CD14-positive monocyte (primary cell): ENCODE measurements around the gene VARS1. TPM values are rescaled to one million over a fixed set of nuclear protein-coding genes. Genes with fewer than 3 reads are reported as not detected.

ENCODE experiments used
- DNase-seq, 3 donors: peaks; one replicate each; pipeline ENCODE4 v3.0.0-alpha.2; 2011 to 2022
- H2AFZ ChIP-seq: 2 replicates; pipeline ENCODE4 v1.6.0; 2012; ENCODE audit warnings: mild to moderate bottlenecking, low read depth, low read length, inconsistent platforms; ENCODE audit not compliant: insufficient read depth, poor library complexity, severe bottlenecking
- H3K27ac ChIP-seq, 2 donors: 1 replicate in 1 of 2; 2 replicates in 1 of 2; pipeline ENCODE4 v1.5.1; 2012 to 2013; ENCODE audit warnings: low read length in 2 of 2, control low read depth in 1 of 2, inconsistent platforms in 1 of 2, low read depth in 1 of 2, mild to moderate bottlenecking in 1 of 2
- H3K27me3 ChIP-seq, 2 donors: one replicate each; pipeline versions ENCODE4 v1.6.0 to v1.6.1; 2011 to 2013; ENCODE audit warnings: low read length in 2 of 2; ENCODE audit not compliant: control insufficient read depth in 2 of 2, insufficient read depth in 2 of 2
- H3K36me3 ChIP-seq, 2 donors: replicated peaks in 1 of 2; 1 replicate in 1 of 2; 2 replicates in 1 of 2; pipeline versions ENCODE4 v1.5.1 to v1.6.1; 2012 to 2013; ENCODE audit warnings: low read length in 2 of 2, control low read depth in 1 of 2, inconsistent platforms in 1 of 2, mild to moderate bottlenecking in 1 of 2; ENCODE audit not compliant: insufficient read depth in 2 of 2, control insufficient read depth in 1 of 2
- H3K4me1 ChIP-seq, 2 donors: 1 replicate in 1 of 2; 2 replicates in 1 of 2; pipeline versions ENCODE4 v1.5.1 to v1.6.1; 2012 to 2013; ENCODE audit warnings: low read length in 2 of 2, control low read depth in 1 of 2, inconsistent platforms in 1 of 2, mild to moderate bottlenecking in 1 of 2, moderate library complexity in 1 of 2; ENCODE audit not compliant: insufficient read depth in 2 of 2, control insufficient read depth in 1 of 2
- H3K4me2 ChIP-seq: replicated peaks from 2 replicates; pipeline ENCODE3; 2012; ENCODE audit warnings: low read length, moderate library complexity, mild to moderate bottlenecking; ENCODE audit not compliant: poor library complexity, severe bottlenecking; ENCODE audit errors: extremely low read depth
- H3K4me3 ChIP-seq, 3 experiments: fragments of 200-600 bp in 1 of 3; sonication (generic) in 1 of 3; replicated peaks in 1 of 3; 1 replicate in 2 of 3; 2 replicates in 1 of 3; pipeline ENCODE4 v1.5.1; 2011 to 2013; ENCODE audit warnings: low read length in 3 of 3, mild to moderate bottlenecking in 3 of 3, control low read depth in 2 of 3, low read depth in 2 of 3, inconsistent platforms in 1 of 3, moderate library complexity in 1 of 3
- H3K79me2 ChIP-seq: 2 replicates; pipeline ENCODE4 v1.6.0; 2012; ENCODE audit warnings: mild to moderate bottlenecking, control low read depth, inconsistent platforms, low read length, moderate library complexity; ENCODE audit not compliant: insufficient read depth
- H3K9ac ChIP-seq: 2 replicates; pipeline ENCODE4 v1.6.0; 2017; ENCODE audit warnings: low read length, mild to moderate bottlenecking; ENCODE audit not compliant: insufficient read depth, poor library complexity, severe bottlenecking
- H3K9me3 ChIP-seq, 2 donors: replicated peaks in 1 of 2; 1 replicate in 1 of 2; 2 replicates in 1 of 2; pipeline versions ENCODE4 v1.5.1 to v1.6.1; 2012 to 2013; ENCODE audit warnings: low read length in 2 of 2, control low read depth in 1 of 2; ENCODE audit not compliant: control insufficient read depth in 1 of 2, insufficient read depth in 1 of 2
- H4K20me1 ChIP-seq: 2 replicates; pipeline ENCODE4 v1.6.0; 2012; ENCODE audit warnings: mild to moderate bottlenecking, low read length, control low read depth, moderate library complexity; ENCODE audit not compliant: insufficient read depth
- H3K27ac Mint-ChIP-seq, 7 donors: one replicate each; pipeline ENCODE4 v1.8.0; 2020; ENCODE audit warnings: mild to moderate bottlenecking in 7 of 7, mixed read lengths in 7 of 7, moderate library complexity in 6 of 7, inconsistent platforms in 2 of 7
- H3K27me3 Mint-ChIP-seq, 3 donors: one replicate each; pipeline ENCODE4 v1.8.0; 2021 to 2022; ENCODE audit warnings: low read depth in 3 of 3, mild to moderate bottlenecking in 3 of 3, mixed read lengths in 3 of 3, moderate library complexity in 3 of 3, inconsistent platforms in 1 of 3
- H3K36me3 Mint-ChIP-seq, 2 donors: one replicate each; pipeline ENCODE4 v1.8.0; 2020; ENCODE audit warnings: mixed read lengths in 2 of 2, inconsistent platforms in 1 of 2, mild to moderate bottlenecking in 1 of 2
- H3K4me1 Mint-ChIP-seq: one replicate; pipeline ENCODE4 v1.8.0; 2020; ENCODE audit warnings: mild to moderate bottlenecking, mixed read lengths
- H3K4me3 Mint-ChIP-seq, 2 donors: one replicate each; pipeline ENCODE4 v1.8.0; 2020; ENCODE audit warnings: mild to moderate bottlenecking in 2 of 2, mixed read lengths in 2 of 2, moderate library complexity in 1 of 2
- H3K9me3 Mint-ChIP-seq, 7 donors: one replicate each; pipeline ENCODE4 v1.8.0; 2020 to 2022; ENCODE audit warnings: mixed read lengths in 7 of 7, mild to moderate bottlenecking in 6 of 7, moderate library complexity in 6 of 7, inconsistent platforms in 2 of 7
- WGBS: methylation state at CpG from one replicate; pipeline ENCODE4 v1.1.5; 2013; ENCODE audit warnings: missing lambda C conversion rate; ENCODE audit not compliant: insufficient coverage; 5-methylcytosine and 5-hydroxymethylcytosine counted together
- intact Hi-C, 2 donors: fragments of 100-400 bp; cut with micrococcal nuclease; formaldehyde crosslinking; loops; one replicate each; pipeline versions ENCODE4 v1.15.0 to v1.15.1; 2023
- polyA plus RNA-seq, 3 donors: library from polyadenylated mRNA; depleted of rRNA in 1 of 3; unstranded in 2 of 3; stranded (reverse) in 1 of 3; fragments of 300-500 nt in 2 of 3; fragments of >200 nt in 1 of 3; fragmentation: Illumina TruSeq in 2 of 3; gene quantifications; 1 replicate in 2 of 3; 2 replicates in 1 of 3; pipeline ENCODE4 v1.2.3, GENCODE V29; 2012 to 2021
- TF ChIP-seq, protein P1 (sequence below): fragments of 200-600 bp; IDR thresholded peaks from one replicate; pipeline ENCODE4 v1.8.0; 2022; ENCODE audit warnings: antibody characterized with exemption, mild to moderate bottlenecking

The VARS1 gene
- polyA plus RNA-seq, 3 donors, result 22.2 to 28.9 (median 27.3) TPM

DNA sequence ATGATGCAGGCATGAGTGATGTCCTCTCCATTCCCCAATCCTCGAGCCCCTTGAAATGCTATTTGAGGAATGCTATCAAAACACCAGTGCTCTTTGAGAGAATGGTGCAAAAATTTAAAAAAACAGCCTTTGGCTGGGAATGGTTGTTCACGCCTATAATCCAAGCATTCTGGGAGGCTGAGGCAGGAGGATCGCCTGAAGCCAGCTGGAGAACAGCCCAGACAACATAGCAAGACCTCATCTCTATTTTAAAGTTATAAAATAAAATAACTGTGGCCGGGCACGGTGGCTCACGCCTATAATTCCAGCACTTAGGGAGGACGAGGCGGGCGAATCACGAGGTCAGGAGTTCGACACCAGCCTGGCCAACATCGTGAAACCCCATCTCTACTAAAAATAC lies 4.2 kb upstream of the VARS1 start:
- intact Hi-C loops, result loop anchor here in 1 of 2 donors (10.0 kb wide), 1 partner anchor 65 kb away; the partner anchor contains the start of gene CLIC1
- Histone ChIP-seq H3K79me2 (peaks cover 21% of the 10 kb centered on the region), H3K27ac (no peak overlapping the region), H3K27me3 (no peaks in the 10 kb centered on the region), H3K4me2 (no peak overlapping the region), H3K9ac (no peak overlapping the region), H3K36me3 (peaks cover 0 to 13% of the 10 kb centered on the region in 2 donors), H3K4me1 (peaks cover 9 to 12% of the 10 kb centered on the region in 2 donors), H3K9me3 (no peaks in the 10 kb centered on the region), H3K4me3 (no peak overlapping the region), H2AFZ (no peak overlapping the region), H4K20me1 (no peaks in the 10 kb centered on the region)
- Mint-ChIP-seq H3K4me3 (no peak overlapping the region), H3K27me3 (peaks cover 0 to 4% (median 0%) of the 10 kb centered on the region in 3 donors), H3K4me1 (peaks cover 8% of the 10 kb centered on the region), H3K36me3 (peaks cover 10 to 28% of the 10 kb centered on the region in 2 donors), H3K9me3 (no peaks in the 10 kb centered on the region), H3K27ac (no peak overlapping the region)
- TF ChIP-seq, protein P1, sequence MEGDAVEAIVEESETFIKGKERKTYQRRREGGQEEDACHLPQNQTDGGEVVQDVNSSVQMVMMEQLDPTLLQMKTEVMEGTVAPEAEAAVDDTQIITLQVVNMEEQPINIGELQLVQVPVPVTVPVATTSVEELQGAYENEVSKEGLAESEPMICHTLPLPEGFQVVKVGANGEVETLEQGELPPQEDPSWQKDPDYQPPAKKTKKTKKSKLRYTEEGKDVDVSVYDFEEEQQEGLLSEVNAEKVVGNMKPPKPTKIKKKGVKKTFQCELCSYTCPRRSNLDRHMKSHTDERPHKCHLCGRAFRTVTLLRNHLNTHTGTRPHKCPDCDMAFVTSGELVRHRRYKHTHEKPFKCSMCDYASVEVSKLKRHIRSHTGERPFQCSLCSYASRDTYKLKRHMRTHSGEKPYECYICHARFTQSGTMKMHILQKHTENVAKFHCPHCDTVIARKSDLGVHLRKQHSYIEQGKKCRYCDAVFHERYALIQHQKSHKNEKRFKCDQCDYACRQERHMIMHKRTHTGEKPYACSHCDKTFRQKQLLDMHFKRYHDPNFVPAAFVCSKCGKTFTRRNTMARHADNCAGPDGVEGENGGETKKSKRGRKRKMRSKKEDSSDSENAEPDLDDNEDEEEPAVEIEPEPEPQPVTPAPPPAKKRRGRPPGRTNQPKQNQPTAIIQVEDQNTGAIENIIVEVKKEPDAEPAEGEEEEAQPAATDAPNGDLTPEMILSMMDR, result no peak
- 93% methylated on average over 3 of the region's 12 CpGs for WGBS
- DNase-seq, result no peak

DNA sequence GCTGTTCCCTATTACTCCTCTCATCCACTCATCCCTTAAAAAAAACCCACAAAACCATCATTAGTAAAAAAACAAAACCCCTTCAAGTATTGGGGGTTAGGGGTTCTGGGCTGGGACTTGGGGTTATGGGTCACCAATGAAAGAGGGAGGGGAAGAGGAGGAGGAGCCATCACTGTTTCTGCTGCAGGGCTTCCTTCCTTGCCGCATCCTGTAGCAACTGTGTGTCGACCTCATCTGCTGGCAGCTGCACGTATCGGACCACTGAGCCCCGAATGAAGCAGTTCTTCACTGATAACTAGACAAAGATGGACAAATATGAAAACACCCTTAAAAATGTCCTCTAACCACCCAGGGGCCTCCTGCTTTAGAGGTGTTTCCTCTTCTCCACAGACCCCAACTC lies 2.0 kb upstream of the VARS1 start:
- Histone ChIP-seq H3K9ac (no peak overlapping the region), H3K79me2 (peaks cover 31% of the 10 kb centered on the region), H3K27me3 (no peaks in the 10 kb centered on the region), H3K27ac (peak overlapping the region in 1 of 2 donors; percentile 31), H3K9me3 (no peaks in the 10 kb centered on the region), H3K4me1 (peaks cover 19 to 27% of the 10 kb centered on the region in 2 donors), H3K4me3 (no peak overlapping the region), H3K36me3 (peaks cover 0 to 16% of the 10 kb centered on the region in 2 donors), H3K4me2 (no peak overlapping the region), H4K20me1 (no peaks in the 10 kb centered on the region), H2AFZ (no peak overlapping the region)
- Mint-ChIP-seq H3K4me1 (peaks cover 21% of the 10 kb centered on the region), H3K27ac (peak overlapping the region in 5 of 7 donors; percentile 47 to 67 (median 65)), H3K36me3 (peaks cover 9 to 24% of the 10 kb centered on the region in 2 donors), H3K4me3 (no peak overlapping the region), H3K9me3 (no peaks in the 10 kb centered on the region), H3K27me3 (peaks cover 0 to 2% (median 0%) of the 10 kb centered on the region in 3 donors)
- intact Hi-C loops, result loop anchor here in 1 of 2 donors (10.0 kb wide), 1 partner anchor 63 kb away; the partner anchor contains the start of gene CLIC1
- WGBS, result 7% methylated on average over 5 of the region's 5 CpGs
- TF ChIP-seq, protein P1, result no peak
- no peak for DNase-seq
